ENCODE results near the gene GRN.
A peak's percentile ranks its signal among the peaks of the same experiment; 100 is the strongest.
"Not testable (repeated sequence)": the region's sequence is repeated elsewhere in the genome, so short reads cannot be mapped to it uniquely, and the experiment has no call there.

GRN gene

DNA sequence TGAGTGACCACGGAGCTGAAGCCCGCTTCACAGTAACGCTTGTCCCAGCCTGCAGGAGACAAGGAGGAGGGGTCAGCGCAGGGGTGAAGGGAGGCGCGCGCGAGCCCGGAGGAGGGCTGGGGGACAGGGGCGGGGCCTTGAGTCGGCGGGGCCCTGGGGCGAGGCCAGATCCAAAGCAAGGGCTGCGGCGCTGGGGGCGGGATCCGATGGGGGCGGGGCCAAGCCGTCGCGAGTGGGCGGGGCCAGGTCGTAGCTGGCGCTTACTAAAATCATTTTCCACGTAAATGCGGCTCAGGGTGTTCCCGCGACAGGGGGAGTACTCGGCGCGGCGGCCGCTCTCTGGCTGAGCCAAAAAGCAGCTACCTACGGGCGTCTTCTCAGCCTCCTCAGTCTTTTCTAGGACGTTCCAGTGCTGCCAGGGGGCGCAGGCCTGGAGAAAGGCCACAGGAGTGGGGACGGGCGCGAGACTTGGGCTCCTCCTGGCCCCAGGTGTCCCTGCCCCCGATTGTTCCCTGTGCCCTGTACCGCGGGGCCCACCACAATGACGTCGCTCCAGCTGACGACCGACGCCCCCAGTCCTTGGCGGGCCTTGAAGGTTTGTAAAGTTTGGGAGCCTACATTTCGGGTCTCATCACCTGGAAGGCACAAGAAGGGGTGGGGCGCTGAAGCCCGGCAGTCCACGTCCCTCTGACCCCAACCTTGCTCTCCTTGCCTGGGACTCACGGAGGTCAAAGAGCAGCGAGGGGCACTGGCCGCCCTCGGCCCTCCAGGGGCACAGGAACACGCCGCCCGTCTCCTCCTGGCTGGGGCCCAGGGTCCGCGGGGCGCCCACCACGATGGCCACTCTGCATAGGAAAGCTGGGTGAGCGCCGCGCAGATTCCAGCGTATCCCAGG is 40.4 kb downstream of the GRN start:
- peak; percentile 79 for DNase-seq

DNA sequence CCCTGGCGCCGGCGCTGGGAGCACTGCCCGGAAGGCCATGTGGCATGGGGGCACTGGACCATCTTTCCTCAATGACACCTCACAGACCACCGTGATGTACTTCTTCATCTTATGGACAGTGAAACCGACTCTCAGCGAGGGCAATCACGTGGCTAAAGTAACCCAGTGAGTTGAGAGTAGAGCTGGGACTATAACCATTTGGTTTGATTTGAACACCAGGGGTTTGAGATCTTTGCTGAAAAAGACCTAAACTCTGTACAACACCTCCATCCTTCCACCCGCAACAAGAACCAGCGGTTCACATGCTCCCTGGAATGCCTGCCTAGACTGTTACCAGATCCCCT is 41.1 kb downstream of the GRN start:
- DNase-seq = no peak

DNA sequence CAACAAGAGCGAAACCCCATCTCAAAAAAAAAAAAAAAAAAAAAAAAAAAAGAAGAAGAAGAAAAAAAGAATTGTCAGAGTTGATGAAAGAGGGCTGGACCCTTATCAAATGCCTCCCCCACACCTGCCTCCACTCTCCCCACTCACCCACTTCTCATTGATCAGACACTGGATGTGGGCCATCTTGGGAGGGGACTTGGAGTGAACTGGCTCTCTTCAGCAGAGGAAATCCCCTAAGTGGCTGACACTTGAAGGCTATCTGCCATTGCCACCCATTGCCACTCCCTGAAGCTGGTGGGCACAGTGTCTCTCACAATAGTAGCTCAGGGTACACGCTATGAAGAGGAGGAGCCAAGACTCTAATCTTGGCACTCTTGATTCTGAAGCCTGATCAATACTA is 42.7 kb downstream of the GRN start:
- no peak for DNase-seq

DNA sequence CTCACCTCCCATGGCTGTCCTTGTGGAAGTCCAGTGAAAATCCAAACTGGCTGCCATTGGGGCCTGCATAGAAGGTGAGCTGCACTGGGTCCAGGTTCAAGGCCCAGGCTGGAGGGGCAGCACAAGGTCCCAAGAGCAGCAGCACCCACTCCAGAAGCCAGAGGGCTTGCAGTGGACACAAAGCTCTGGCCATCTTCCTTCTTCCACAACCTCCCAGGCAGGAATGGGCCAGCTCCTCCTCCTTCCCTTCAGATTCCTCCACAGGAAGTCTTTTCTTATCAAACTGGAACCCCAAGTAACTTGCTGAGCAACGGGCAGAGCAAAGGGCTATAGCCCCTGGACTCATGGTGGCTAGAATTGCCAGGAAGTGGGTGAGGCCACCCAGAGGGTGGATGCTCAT is 44.2 kb downstream of the GRN start, which contains the start of gene ITGA2B:
TSS of gene ITGA2B (minus strand) at position 369 of the 400 bp plus-strand sequence. CDS start at position 193, 176 bp downstream.
- DNase-seq = no peak

DNA sequence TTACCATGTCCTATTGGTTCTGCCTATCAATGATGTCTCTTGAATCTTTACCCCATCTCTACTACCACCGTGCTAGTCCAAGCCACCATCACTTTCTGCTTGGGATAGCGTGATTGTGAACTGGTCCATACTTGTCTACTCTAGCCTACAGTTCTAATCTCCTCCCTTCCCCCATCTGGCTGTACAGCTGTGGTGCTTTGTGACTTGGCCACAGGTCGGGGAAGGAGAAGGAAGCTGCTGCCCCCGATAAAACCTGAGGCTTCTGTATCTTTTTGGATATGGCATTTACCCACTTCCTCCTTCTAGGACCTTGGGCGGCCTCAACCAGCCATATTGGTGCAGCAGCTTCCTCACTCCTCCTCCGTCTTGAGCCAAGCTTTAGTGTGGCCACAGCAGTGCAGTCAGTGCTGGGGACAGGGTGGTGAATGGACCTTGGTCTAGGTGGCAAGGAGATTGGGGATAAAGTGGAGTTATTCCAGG is 44.7 kb downstream of the GRN start:
- DNase-seq = no peak

DNA sequence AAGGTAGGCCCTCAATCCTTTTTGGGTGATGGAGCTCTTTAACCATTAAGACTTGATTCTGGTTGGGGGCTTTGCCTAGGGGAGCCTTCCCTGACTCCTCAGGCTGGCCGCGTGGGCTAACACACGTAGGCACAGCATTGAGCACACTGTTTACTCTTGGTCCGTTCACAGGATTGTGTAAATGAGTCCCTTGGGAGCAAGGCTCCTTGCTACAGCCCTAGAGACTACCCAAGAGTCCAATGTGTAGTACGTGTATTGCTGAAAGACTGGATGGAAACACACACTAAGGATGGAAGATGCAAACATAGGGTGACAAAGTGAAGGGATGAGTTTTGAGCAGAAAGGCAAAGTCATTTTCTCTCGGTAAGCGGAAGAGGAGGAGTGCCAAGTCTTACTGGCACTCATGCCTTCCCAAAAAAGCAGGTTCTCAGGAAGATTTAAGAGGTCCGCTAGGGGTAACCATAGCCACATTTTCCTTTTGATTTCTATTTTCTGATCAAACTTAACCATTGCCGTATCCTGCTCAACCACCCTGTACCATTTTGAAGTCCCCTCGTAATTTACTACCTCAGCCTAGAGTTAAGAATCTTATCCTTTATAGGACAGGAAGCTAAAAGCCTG is 45.3 kb downstream of the GRN start:
- no peak for DNase-seq

DNA sequence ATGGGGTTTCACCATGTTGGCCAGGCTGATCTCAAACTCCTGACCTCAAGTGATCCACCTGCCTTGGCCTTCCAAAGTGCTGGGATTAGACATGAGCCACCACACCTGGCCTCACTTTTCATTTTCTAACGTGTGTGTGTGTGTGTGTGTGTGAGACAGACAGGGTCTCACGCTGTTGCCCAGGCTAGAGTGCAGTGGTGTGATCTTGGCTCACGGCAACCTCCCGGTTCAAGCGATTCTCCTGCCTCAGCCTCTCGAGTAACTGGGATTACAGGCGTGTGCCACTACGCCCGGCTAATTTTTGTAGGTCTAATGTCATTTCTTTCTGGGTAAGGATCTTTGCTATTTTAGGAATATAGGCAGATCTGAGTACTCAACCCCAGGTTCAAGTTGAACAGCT is 49.0 kb downstream of the GRN start:
- DNase-seq = not testable (repeated sequence)

DNA sequence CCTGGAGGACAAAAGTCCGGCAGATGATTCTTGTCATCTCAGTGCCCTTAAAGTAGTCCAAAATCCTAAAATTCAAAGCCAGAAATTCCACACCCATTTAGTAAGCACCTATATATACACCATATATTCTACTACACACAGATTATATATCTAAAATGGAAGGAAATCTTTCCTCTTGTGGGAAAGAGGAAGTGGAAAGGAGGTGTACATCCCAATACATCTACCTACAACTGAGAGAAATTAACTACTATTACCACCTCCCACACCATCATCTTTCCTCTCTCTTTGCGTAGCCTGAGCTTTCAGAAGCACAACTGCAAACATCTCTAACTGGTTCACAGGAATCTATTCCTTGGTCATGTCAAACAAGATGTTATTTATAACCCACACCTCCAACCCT is 49.7 kb downstream of the GRN start:
- DNase-seq = no peak

DNA sequence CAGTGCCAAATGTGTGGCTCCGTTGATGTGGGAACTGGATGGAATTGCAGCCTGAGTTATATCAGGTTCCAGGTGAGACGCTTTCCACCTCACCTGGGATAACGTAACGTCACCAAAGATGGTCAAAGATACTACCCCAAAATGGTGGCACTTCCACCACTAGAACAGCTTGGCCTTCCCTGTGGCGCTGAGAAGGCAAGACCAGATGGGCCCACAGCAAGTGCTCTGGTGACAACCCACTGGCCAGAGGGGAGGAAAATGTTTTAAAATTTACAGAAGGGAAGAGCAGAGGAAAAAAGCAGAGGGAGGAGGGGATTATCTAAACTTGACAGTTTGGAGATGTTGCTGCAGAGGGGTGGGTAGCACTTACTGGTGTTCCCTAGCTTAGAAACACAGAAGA is 51.8 kb downstream of the GRN start:
- no peak for DNase-seq

DNA sequence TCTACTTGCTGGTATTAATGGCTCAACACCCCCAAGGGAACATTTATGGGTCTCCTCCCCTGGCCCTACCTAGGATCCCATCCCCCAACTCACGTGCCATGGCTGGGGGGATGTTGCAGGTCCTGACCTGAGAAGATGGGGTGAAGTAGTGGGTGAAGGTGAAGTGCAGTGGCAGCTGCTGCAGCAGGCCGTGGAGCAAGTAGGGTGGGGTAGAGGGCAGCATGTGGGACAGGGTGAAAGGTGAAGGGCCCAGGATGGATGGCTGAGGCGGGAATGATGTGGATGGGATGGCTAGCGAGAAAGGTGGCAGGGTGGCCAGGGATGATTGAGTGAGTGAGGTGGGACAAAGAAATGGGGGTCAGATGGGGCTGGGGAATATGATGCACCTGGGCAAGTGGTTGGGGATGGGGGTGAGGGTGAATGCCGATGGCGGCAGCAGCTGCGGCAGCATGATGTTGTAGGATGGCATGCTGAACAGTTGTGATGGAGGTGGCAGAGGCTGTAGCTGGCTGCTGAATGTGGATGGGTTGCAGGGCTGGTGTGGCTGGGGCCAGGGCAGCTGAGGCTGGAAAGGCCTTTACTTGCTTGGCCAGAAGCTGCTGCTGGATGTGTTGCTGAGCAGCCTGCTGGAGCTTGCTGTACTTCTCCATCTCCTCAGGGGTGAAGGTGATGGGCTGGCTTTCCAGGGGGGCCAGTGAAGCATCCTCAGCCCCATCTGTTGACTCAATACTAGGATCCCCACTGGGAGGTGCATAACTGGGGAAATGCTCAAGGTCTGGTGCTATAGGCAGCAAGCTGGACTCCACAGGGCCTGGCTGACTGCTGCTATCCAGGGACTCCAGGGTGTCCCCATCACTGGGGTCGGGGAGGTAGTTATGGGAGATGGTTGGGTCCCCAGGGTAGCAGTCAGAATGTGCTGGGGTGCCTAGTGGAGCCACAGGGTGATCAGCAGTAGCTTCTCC is 52.7 kb downstream of the GRN start:
- no peak for DNase-seq

DNA sequence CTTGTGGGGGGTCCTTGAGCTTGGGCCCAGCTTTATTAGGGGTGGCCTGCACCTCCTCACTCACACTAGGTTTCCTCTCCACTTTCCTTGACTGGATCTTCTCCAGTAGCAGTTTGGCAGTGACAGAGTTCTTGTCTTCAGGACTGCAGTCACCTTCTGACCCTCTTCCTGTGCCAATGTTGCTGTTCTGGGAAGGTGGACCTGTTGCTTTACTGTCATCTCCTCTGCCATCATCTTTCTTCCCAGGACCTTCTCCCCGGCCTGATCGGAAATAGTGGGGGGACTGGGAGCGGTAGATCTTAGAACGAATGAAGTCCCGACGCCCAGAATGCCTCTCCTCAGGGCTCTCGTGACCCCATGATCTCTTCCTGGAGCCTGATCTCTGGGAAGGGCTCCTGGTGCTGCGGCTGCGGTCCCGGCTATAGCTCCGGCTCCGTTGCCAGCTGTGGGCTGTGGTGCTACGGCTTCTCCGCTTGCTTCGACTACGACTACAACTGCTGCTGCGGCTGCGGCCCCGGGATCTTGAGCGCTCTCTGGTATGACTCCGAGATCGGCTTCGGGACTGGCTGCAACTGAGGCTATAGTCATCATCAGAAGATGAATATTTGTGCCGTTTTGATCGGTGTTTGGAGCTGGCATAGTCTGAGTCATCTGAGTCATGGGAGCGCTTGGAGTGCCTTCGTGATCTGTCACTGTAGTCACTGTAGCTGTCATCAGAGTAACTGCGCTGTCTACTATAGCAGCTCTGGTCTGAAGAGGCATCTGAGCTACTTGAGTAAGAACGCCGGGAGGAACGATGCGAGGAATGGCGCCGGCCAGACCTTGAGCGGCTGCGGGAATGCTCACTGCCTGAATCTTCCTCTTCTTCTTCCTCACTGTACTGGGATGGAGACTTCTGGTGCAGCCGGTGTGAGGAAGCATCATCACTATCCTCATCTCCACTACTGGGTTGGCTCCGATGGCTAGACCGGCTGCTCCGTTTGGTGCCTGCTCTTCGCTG is 53.9 kb downstream of the GRN start:
- no peak for DNase-seq

DNA sequence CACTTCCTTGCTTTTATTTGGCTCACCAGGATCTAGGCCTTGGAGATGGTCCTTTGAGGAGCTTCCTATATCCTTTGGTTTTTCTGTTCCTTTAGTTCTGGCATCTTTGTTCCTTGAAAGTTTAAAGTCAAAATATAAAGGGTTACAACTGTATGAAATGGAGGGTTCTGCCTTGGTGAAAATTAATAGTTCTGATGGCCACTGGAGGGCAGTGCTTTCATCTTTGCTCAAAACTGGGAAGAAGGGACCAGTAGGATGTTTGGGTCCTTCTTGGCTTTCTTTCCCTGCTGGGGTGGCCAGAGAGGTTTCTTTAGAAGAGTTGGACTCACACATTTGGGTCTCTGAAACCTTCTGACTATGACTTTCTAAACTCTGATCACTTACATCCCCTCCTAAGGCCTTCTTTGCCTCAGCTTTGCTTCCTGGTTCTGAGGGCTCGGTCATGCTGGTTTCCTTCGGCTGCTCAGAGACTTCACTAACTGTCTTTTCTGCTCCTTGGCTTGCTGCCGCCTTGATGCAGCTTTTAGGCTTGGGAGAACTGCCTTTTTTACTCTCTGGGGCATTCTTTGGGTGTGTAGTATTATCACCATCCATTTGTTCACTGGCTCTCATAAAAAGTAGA is 55.2 kb downstream of the GRN start:
- DNase-seq = no peak

Measured in retina (tissue), 1 donor.